GM23338 (cell line): ENCODE measurements around the gene FBXO9. TPM values are rescaled to one million over a fixed set of nuclear protein-coding genes. Genes with fewer than 3 reads are reported as not detected.

Experiments used
- ATAC-seq: fragments of 200-7000 bp; cut with Tn5 transposase; 3 replicates; pipeline ENCODE4 v1.9.1; 2020
- DNase-seq: peaks from one replicate; pipeline ENCODE4 v3.0.0-alpha.2; 2015; ENCODE audit warnings: low spot score
- H2AFZ ChIP-seq: fragments of 200-600 bp; sonication (generic); 2 replicates; pipeline ENCODE4 v1.8.0; 2016; ENCODE audit warnings: antibody characterized with exemption, mild to moderate bottlenecking, moderate library complexity
- H3F3A ChIP-seq: fragments of 200-600 bp; sonication (generic); replicated peaks from 2 replicates; pipeline ENCODE4 v1.8.0; 2017; ENCODE audit warnings: antibody characterized with exemption, mixed run types, low read depth
- H3K27ac ChIP-seq: fragments of 200-600 bp; sonication (generic); 2 replicates; pipeline ENCODE4 v1.6.1; 2016; ENCODE audit warnings: low read depth
- H3K27me3 ChIP-seq: fragments of 200-600 bp; sonication (generic); 2 replicates; pipeline ENCODE4 v1.8.0; 2016; ENCODE audit warnings: mild to moderate bottlenecking, mixed run types, moderate library complexity; ENCODE audit not compliant: insufficient read depth
- H3K36me3 ChIP-seq: fragments of 200-600 bp; sonication (generic); 2 replicates; pipeline ENCODE4 v1.8.0; 2016; ENCODE audit warnings: mild to moderate bottlenecking; ENCODE audit not compliant: insufficient read depth
- H3K4me1 ChIP-seq: fragments of 200-600 bp; sonication (generic); 2 replicates; pipeline ENCODE4 v1.8.0; 2016; ENCODE audit warnings: mild to moderate bottlenecking, moderate library complexity; ENCODE audit not compliant: insufficient read depth
- H3K4me2 ChIP-seq: fragments of 200-600 bp; sonication (generic); 2 replicates; pipeline ENCODE4 v1.7.1; 2017; ENCODE audit warnings: mixed run types
- H3K4me3 ChIP-seq: fragments of 200-600 bp; sonication (generic); 2 replicates; pipeline ENCODE4 v1.6.1; 2016; ENCODE audit warnings: mixed run types
- H3K79me2 ChIP-seq: fragments of 200-600 bp; sonication (generic); replicated peaks from 2 replicates; pipeline ENCODE4 v1.8.0; 2017; ENCODE audit warnings: mild to moderate bottlenecking; ENCODE audit not compliant: insufficient read depth
- H3K9me2 ChIP-seq: fragments of 200-600 bp; sonication (generic); 2 replicates; pipeline ENCODE4 v1.8.0; 2017; ENCODE audit not compliant: insufficient read depth
- H4K20me1 ChIP-seq: fragments of 200-600 bp; sonication (generic); replicated peaks from 2 replicates; pipeline ENCODE4 v1.8.0; 2017; ENCODE audit warnings: mild to moderate bottlenecking; ENCODE audit not compliant: insufficient read depth
- H3K27ac Mint-ChIP-seq: 2 replicates; pipeline ENCODE4 v1.8.0; 2020; ENCODE audit warnings: inconsistent platforms, mild to moderate bottlenecking, moderate library complexity, mixed read lengths
- H3K27me3 Mint-ChIP-seq: 3 replicates; pipeline ENCODE4 v1.8.0; 2022; ENCODE audit warnings: low read depth, mild to moderate bottlenecking, moderate library complexity, mixed read lengths, inconsistent platforms; ENCODE audit not compliant: insufficient read depth, poor library complexity
- H3K36me3 Mint-ChIP-seq: 3 replicates; pipeline ENCODE4 v1.8.0; 2021; ENCODE audit warnings: low read depth, mild to moderate bottlenecking, inconsistent platforms, moderate library complexity, mixed read lengths
- H3K4me1 Mint-ChIP-seq: 3 replicates; pipeline ENCODE4 v1.8.0; 2020; ENCODE audit warnings: mild to moderate bottlenecking, inconsistent platforms, mixed read lengths
- H3K4me3 Mint-ChIP-seq: 3 replicates; pipeline ENCODE4 v1.8.0; 2021; ENCODE audit warnings: moderate library complexity, mild to moderate bottlenecking, inconsistent platforms, mixed read lengths
- H3K9me3 Mint-ChIP-seq: 3 replicates; pipeline ENCODE4 v1.8.0; 2020; ENCODE audit warnings: moderate library complexity, mild to moderate bottlenecking, inconsistent platforms, mixed read lengths
- CREB1 ChIP-seq: fragments of 250-450 bp; sonication (Bioruptor Pico); IDR thresholded peaks from 2 replicates; pipeline ENCODE4 v1.5.0; 2020; ENCODE audit warnings: low read depth, mild to moderate bottlenecking, moderate library complexity
- ETS1 ChIP-seq: IDR thresholded peaks from 2 replicates; pipeline ENCODE4 v1.6.1; 2016; ENCODE audit warnings: antibody characterized with exemption
- EZH2 ChIP-seq: fragments of 200-600 bp; sonication (generic); IDR thresholded peaks from one replicate; pipeline ENCODE4 v1.8.0; 2017; ENCODE audit warnings: antibody characterized with exemption, mild to moderate bottlenecking, low read depth; ENCODE audit not compliant: unreplicated experiment
- JUNB ChIP-seq: IDR thresholded peaks from one replicate; pipeline ENCODE4 v1.6.1; 2016; ENCODE audit warnings: antibody characterized with exemption; ENCODE audit not compliant: unreplicated experiment
- NANOG ChIP-seq: IDR thresholded peaks from 2 replicates; pipeline ENCODE4 v1.6.1; 2016; ENCODE audit warnings: antibody characterized with exemption, borderline replicate concordance
- POLR2AphosphoS5 ChIP-seq: IDR thresholded peaks from 2 replicates; pipeline ENCODE4 v1.6.1; 2016; ENCODE audit warnings: antibody characterized with exemption, low read depth
- STAT1 ChIP-seq: IDR thresholded peaks from one replicate; pipeline ENCODE4 v1.6.1; 2016; ENCODE audit warnings: antibody characterized with exemption; ENCODE audit not compliant: unreplicated experiment
- ZNF331 ChIP-seq: fragments of 250-450 bp; sonication (Bioruptor Pico); IDR thresholded peaks from 2 replicates; pipeline ENCODE4 v1.5.0; 2020; ENCODE audit warnings: low read depth, mild to moderate bottlenecking, moderate library complexity
- ZNF462 ChIP-seq: fragments of 250-450 bp; sonication (Bioruptor Pico); IDR thresholded peaks from 2 replicates; pipeline ENCODE4 v1.5.0; 2020; ENCODE audit warnings: mild to moderate bottlenecking, moderate library complexity
- polyA plus RNA-seq: library from polyadenylated mRNA; unstranded; fragments of >200 nt; fragmentation: Nextera tagmentation; extraction: Ambion mirVana; gene quantifications from 2 replicates; pipeline ENCODE4 v1.2.1, GENCODE V29; 2016
- total RNA-seq: library from RNA; depleted of rRNA; stranded (reverse); fragments of >200 nt; shearing (Covaris generic); gene quantifications from 2 replicates; pipeline ENCODE4 v1.2.3, GENCODE V29; 2014

FBXO9 gene
- total and polyA plus RNA-seq, 2 experiments from 2014 or later = 29.8 to 32.8 TPM

GRCh38 chr6:53055873-53056272, 9.3 kb upstream of the FBXO9 start (continued):
- no peak for TF ChIP-seq ZNF462 (CRISPR knock-in tag)

- Mint-ChIP-seq H3K27ac (no peak overlapping the region), H3K4me1 (peaks cover 26% of the 10 kb centered on the region), H3K36me3 (peaks cover 10% of the 10 kb centered on the region), H3K4me3 (no peak overlapping the region), H3K9me3 (0 out of 3 replicates have a peak, but pooled peaks cover 3% of the 10 kb centered on the region), H3K27me3 (peaks cover 2% of the 10 kb centered on the region)
- Histone ChIP-seq H3K27ac (no peak overlapping the region), H2AFZ (no peak overlapping the region), H3F3A (no peaks in the 10 kb centered on the region), H3K36me3 (no peaks in the 10 kb centered on the region), H3K4me3 (no peak overlapping the region), H4K20me1 (0 out of 2 replicates have a peak, but pooled peaks cover 3% of the 10 kb centered on the region), H3K79me2 (peaks cover 37% of the 10 kb centered on the region), H3K4me1 (peaks cover 9% of the 10 kb centered on the region; the same call in 1 of the 2 replicates), H3K9me2 (no peaks in the 10 kb centered on the region), H3K27me3 (no peaks in the 10 kb centered on the region), H3K4me2 (no peak overlapping the region)
- ATAC-seq (no peak), DNase-seq (no peak)
- TF ChIP-seq NANOG (no peak), EZH2 (no peak), ZNF462 (CRISPR knock-in tag) (no peak), ZNF331 (CRISPR knock-in tag) (no peak), POLR2AphosphoS5 (no peak), STAT1 (no peak), ETS1 (no peak), CREB1 (no peak), JUNB (no peak)
These were observed 8.9 kb upstream of the FBXO9 start for GRCh38 chr6:53056273-53056672.
